NT2/D1 (cell line): ENCODE measurements around the gene HJURP.
A peak's percentile ranks its signal among the peaks of the same experiment; 100 is the strongest.

Experiments used
- DNase-seq: peaks from one replicate; pipeline ENCODE4 v3.0.0-alpha.2; 2011; ENCODE audit warnings: low read depth, low spot score
- H3K27me3 ChIP-seq: 2 replicates; pipeline ENCODE4 v1.6.0; 2011; ENCODE audit warnings: mild to moderate bottlenecking; ENCODE audit not compliant: insufficient read length, insufficient read depth
- H3K36me3 ChIP-seq: 2 replicates; pipeline ENCODE4 v1.6.1; 2011; ENCODE audit warnings: mild to moderate bottlenecking, low read length, mixed read lengths; ENCODE audit not compliant: insufficient read depth, insufficient read length
- H3K4me1 ChIP-seq: 2 replicates; pipeline ENCODE4 v1.5.1; 2011; ENCODE audit not compliant: insufficient read depth, insufficient read length
- H3K4me3 ChIP-seq: 2 replicates; pipeline ENCODE4 v1.5.1; 2011; ENCODE audit warnings: low read depth; ENCODE audit not compliant: insufficient read length
- H3K9ac ChIP-seq: 2 replicates; pipeline ENCODE4 v1.6.0; 2011; ENCODE audit warnings: low read depth; ENCODE audit not compliant: insufficient read length
- H3K9me3 ChIP-seq: 2 replicates; pipeline ENCODE4 v1.5.1; 2011; ENCODE audit warnings: mild to moderate bottlenecking, low read length; ENCODE audit not compliant: insufficient read depth
- SUZ12 ChIP-seq: IDR thresholded peaks from 2 replicates; pipeline ENCODE4 v1.6.1; 2011; ENCODE audit not compliant: insufficient read length, insufficient read depth; ENCODE audit errors: extremely low read depth
- YY1 ChIP-seq: IDR thresholded peaks from 2 replicates; pipeline ENCODE4 v1.6.1; 2011; ENCODE audit not compliant: insufficient read length, insufficient read depth
- ZNF274 ChIP-seq: IDR thresholded peaks from 2 replicates; pipeline ENCODE4 v1.6.1; 2011; ENCODE audit warnings: mild to moderate bottlenecking, low read depth, low read length

The HJURP gene

DNA sequence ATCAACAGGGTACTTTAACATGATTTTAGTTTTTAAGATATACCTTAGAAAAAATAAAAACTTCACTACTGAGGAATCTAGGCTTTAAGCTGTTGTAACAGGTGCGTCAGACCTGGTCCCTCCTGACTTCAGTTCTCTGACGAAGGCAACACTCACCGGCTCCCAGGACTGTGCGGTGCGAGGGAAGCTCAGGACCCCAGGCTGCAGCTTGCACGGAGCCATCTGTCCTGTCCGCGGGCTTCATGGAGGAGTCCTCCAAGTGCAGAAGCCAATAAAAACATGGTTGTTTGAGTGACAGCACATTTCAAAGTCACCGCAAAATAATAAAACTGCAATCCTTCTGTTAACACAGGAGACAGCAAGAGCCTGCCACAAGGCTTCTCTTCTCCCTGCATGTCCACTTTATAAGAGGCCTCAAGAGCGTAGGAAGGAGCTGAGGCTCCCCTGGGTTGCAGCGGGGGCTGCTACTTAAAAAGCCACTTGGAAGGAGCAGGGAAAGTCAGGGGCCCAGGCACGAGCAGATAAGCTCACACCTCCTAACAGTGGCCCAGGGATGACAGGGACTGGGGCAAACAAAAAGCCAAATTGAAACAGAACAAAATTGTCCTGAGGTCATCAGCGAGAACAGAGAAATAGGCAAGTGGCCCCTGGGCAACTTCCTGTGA lies 4.6 kb downstream of the HJURP start:
- DNase-seq = no peak
- Histone ChIP-seq H3K4me1 (peaks cover 3% of the 10 kb centered on the region), H3K9ac (peak overlapping the region; percentile 26), H3K4me3 (no peak overlapping the region), H3K9me3 (no peaks in the 10 kb centered on the region), H3K36me3 (peaks cover 88% of the 10 kb centered on the region), H3K27me3 (no peaks in the 10 kb centered on the region)
- TF ChIP-seq ZNF274 (no peak), SUZ12 (no peak), YY1 (no peak)

- TF ChIP-seq SUZ12 = no peak
- no peak for TF ChIP-seq ZNF274
- TF ChIP-seq YY1 = no peak
- H3K4me1 ChIP-seq = peaks cover 3% of the 10 kb centered on the region
- H3K27me3 ChIP-seq = no peaks in the 10 kb centered on the region
- H3K36me3 ChIP-seq = peaks cover 99% of the 10 kb centered on the region
- H3K4me3 ChIP-seq = no peak overlapping the region
- no peaks in the 10 kb centered on the region for H3K9me3 ChIP-seq
- peak overlapping the region; percentile 16 for H3K9ac ChIP-seq
- no peak for DNase-seq
Measured at GRCh38 chr2:233848276-233848675, 6.1 kb downstream of the HJURP start.

DNA sequence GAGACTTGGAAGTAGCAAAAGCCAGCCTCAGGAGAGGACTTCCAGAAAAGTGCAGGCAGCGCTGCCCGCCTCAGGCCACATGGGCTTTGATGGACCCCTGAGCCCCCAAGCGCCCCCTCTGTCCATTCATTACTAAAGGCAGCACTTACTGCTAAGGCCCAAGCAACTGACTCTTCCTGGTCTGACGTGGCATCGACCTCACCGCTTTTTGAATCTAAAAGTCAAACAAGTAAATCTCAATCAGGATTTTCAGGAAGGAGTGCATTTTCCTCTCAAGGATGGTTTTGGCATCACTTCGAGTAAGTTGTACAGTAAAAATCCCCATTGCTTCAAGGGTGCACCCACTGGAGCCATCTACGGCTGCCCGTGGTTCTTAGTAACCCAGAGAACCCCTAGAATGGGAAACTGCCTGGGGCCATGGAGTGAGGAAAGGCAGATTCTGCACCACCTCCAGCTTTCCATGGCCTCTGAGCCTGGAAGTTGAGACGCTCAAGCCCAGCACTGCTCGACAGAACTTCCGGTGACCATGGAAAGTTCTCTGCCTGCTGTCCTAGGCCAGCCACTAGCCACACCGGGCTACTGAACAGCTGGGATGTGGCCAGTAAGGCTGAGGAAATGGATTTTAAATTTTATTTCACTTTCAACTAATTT lies 7.0 kb downstream of the HJURP start:
- TF ChIP-seq SUZ12 (no peak), ZNF274 (no peak), YY1 (no peak)
- no peak overlapping the region for H3K4me3 ChIP-seq
- no peak for DNase-seq
- no peaks in the 10 kb centered on the region for H3K27me3 ChIP-seq
- peaks cover 98% of the 10 kb centered on the region for H3K36me3 ChIP-seq
- H3K4me1 ChIP-seq = peaks cover 3% of the 10 kb centered on the region
- H3K9ac ChIP-seq = no peak overlapping the region
- H3K9me3 ChIP-seq = no peaks in the 10 kb centered on the region

DNA sequence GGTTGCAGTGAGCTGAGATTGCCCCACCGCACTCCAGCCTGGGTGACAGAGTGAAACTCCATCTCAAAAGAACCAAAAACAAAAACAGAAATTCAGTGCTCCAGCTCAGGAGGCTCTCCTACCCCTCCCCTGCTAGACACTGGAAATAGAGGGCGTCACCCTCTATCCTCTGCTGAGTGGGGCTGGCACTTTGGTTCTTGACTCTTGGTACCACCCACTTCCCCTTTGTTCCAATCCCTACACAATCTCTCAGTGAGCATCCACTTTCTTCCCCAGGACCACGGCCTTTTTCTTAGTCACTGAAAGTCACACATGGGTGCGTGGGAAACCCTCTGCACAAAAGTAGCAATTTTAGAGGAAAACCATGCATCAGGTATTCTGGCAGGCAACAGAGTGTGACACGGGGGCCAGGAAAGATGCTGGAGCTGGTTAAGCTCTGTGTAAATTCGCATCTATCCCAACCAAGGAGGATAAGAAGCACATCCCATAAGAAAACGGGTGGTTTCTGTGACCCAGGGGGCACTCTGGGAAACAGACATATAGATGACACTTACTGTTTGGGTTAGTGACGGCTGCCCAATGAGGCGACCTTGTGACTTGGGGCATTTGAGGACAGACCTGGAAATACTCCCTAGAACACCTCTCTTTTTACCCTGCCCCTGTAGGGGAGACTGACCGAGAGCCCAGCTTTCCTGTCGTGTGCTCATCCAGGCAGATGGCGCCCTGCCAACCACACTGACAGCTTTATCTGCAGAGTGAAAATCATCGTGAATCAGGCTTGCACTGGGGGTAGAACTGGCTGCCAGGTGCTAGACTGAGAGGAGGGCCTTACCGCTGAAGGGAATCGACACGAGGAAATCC lies 7.7 kb downstream of the HJURP start:
- TF ChIP-seq SUZ12 = no peak
- no peak for TF ChIP-seq YY1
- TF ChIP-seq ZNF274 = no peak
- Histone ChIP-seq H3K4me3 (no peak overlapping the region), H3K4me1 (peaks cover 3% of the 10 kb centered on the region), H3K27me3 (no peaks in the 10 kb centered on the region), H3K9ac (no peak overlapping the region), H3K36me3 (peaks cover 98% of the 10 kb centered on the region), H3K9me3 (no peaks in the 10 kb centered on the region)
- DNase-seq = no peak

- Histone ChIP-seq H3K27me3 (no peaks in the 10 kb centered on the region), H3K9me3 (no peaks in the 10 kb centered on the region), H3K9ac (no peak overlapping the region), H3K4me1 (peaks cover 3% of the 10 kb centered on the region), H3K36me3 (peaks cover 98% of the 10 kb centered on the region), H3K4me3 (no peak overlapping the region)
- TF ChIP-seq SUZ12 (no peak), ZNF274 (no peak), YY1 (no peak)
- DNase-seq = no peak
Measured at GRCh38 chr2:233845301-233846060, 8.9 kb downstream of the HJURP start.

DNA sequence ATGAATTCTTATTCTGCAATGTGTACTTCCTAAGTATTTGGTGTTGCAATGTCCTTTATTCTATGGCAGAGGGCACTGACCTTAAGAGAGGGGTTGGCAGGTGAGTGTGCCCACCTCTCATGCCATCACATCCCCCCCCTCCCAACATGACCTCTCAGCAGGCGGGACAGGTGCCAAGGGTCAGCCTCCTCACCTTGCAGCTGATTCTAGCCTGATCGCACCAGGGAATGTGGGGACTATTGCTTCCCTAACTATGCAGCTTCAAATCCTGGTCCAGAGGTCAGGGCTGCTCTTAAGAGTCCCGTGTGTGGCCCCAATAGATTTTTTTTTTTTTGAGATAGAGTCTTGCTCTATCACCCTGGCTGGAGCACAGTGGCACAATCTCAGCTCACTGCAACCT lies 9.5 kb downstream of the HJURP start:
- H3K4me3 ChIP-seq = no peak overlapping the region
- peaks cover 3% of the 10 kb centered on the region for H3K4me1 ChIP-seq
- peaks cover 98% of the 10 kb centered on the region for H3K36me3 ChIP-seq
- DNase-seq = no peak
- TF ChIP-seq SUZ12 (no peak), ZNF274 (no peak), YY1 (no peak)
- H3K9me3 ChIP-seq = no peaks in the 10 kb centered on the region
- H3K27me3 ChIP-seq = no peaks in the 10 kb centered on the region
- no peak overlapping the region for H3K9ac ChIP-seq
